Nephron progenitor cell (in vitro differentiated cells): ENCODE results near the gene BRMS1L.

Experiments used
- DNase-seq: peaks from one replicate; pipeline ENCODE4 v3.0.0; 2021
- H3K27ac Mint-ChIP-seq: 2 replicates; pipeline ENCODE4 v1.8.0; 2021; ENCODE audit warnings: mild to moderate bottlenecking, moderate library complexity, mixed read lengths
- H3K27me3 Mint-ChIP-seq: 2 replicates; pipeline ENCODE4 v1.8.0; 2021; ENCODE audit warnings: mild to moderate bottlenecking, low read depth, mixed read lengths; ENCODE audit not compliant: poor library complexity
- H3K36me3 Mint-ChIP-seq: 2 replicates; pipeline ENCODE4 v1.8.0; 2021; ENCODE audit warnings: low read depth, mixed read lengths
- H3K4me1 Mint-ChIP-seq: 2 replicates; pipeline ENCODE4 v1.8.0; 2021; ENCODE audit warnings: mixed read lengths
- H3K4me3 Mint-ChIP-seq: 2 replicates; pipeline ENCODE4 v1.8.0; 2021; ENCODE audit warnings: mild to moderate bottlenecking, moderate library complexity, mixed read lengths
- H3K9me3 Mint-ChIP-seq: 2 replicates; pipeline ENCODE4 v1.8.0; 2021; ENCODE audit warnings: mild to moderate bottlenecking, moderate library complexity, mixed read lengths
- CTCF ChIP-seq: fragments of 200-600 bp; sonication (generic); IDR thresholded peaks from 2 replicates; pipeline ENCODE4 v1.5.0; 2021; ENCODE audit warnings: antibody characterized with exemption

BRMS1L gene

GRCh38 chr14:35879654-35880249, 53.6 kb downstream of the BRMS1L start:
- H3K4me1 Mint-ChIP-seq: no peaks in the 10 kb centered on the region
- H3K27me3 Mint-ChIP-seq: no peaks in the 10 kb centered on the region
- peaks cover 15% of the 10 kb centered on the region for H3K36me3 Mint-ChIP-seq
- H3K9me3 Mint-ChIP-seq: no peaks in the 10 kb centered on the region
- no peak for DNase-seq
- TF ChIP-seq CTCF: peak; percentile 45
- no peak overlapping the region for H3K27ac Mint-ChIP-seq
- H3K4me3 Mint-ChIP-seq: no peak overlapping the region

GRCh38 chr14:35881280-35881679, 55.1 kb downstream of the BRMS1L start:
- H3K27ac Mint-ChIP-seq: no peak overlapping the region
- no peak for TF ChIP-seq CTCF
- no peak for DNase-seq
- no peaks in the 10 kb centered on the region for H3K27me3 Mint-ChIP-seq
- H3K4me1 Mint-ChIP-seq: no peaks in the 10 kb centered on the region
- no peak overlapping the region for H3K4me3 Mint-ChIP-seq
- H3K9me3 Mint-ChIP-seq: no peaks in the 10 kb centered on the region
- H3K36me3 Mint-ChIP-seq: peaks cover 10% of the 10 kb centered on the region

GRCh38 chr14:35883677-35884293, 57.6 kb downstream of the BRMS1L start:
- Mint-ChIP-seq H3K27ac (no peak overlapping the region), H3K4me1 (no peaks in the 10 kb centered on the region), H3K27me3 (peaks cover 3% of the 10 kb centered on the region), H3K4me3 (no peak overlapping the region), H3K36me3 (no peaks in the 10 kb centered on the region), H3K9me3 (no peaks in the 10 kb centered on the region)
- DNase-seq: peak; percentile 26
- TF ChIP-seq CTCF: peak; percentile 60

GRCh38 chr14:35890308-35890707, 64.2 kb downstream of the BRMS1L start:
- Mint-ChIP-seq H3K4me1 (no peaks in the 10 kb centered on the region), H3K9me3 (peaks cover 18% of the 10 kb centered on the region), H3K4me3 (no peak overlapping the region), H3K27me3 (peaks cover 9% of the 10 kb centered on the region), H3K27ac (no peak overlapping the region), H3K36me3 (peaks cover 6% of the 10 kb centered on the region)
- DNase-seq: no peak
- TF ChIP-seq CTCF: no peak

GRCh38 chr14:35895256-35895655, 69.1 kb downstream of the BRMS1L start:
- TF ChIP-seq CTCF: no peak
- H3K27me3 Mint-ChIP-seq: peaks cover 11% of the 10 kb centered on the region
- peaks cover 35% of the 10 kb centered on the region for H3K9me3 Mint-ChIP-seq
- H3K27ac Mint-ChIP-seq: no peak overlapping the region
- H3K4me1 Mint-ChIP-seq: peaks cover 5% of the 10 kb centered on the region
- peaks cover 12% of the 10 kb centered on the region for H3K36me3 Mint-ChIP-seq
- no peak overlapping the region for H3K4me3 Mint-ChIP-seq
- DNase-seq: no peak

GRCh38 chr14:35897616-35898111, 71.5 kb downstream of the BRMS1L start:
- Mint-ChIP-seq H3K27ac (no peak overlapping the region), H3K36me3 (peaks cover 12% of the 10 kb centered on the region), H3K4me1 (peaks cover 5% of the 10 kb centered on the region), H3K4me3 (no peak overlapping the region), H3K9me3 (peaks cover 35% of the 10 kb centered on the region), H3K27me3 (peaks cover 8% of the 10 kb centered on the region)
- TF ChIP-seq CTCF: no peak
- DNase-seq: no peak
